GM19035 (cell line): ENCODE data around the gene GRAMD2B.
A peak's percentile ranks its signal among the peaks of the same experiment; 100 is the strongest.
"Not testable (repeated sequence)": the region's sequence is repeated elsewhere in the genome, so short reads cannot be mapped to it uniquely, and the experiment has no call there.

Experiments used
- ATAC-seq: cut with Tn5 transposase; IDR thresholded peaks from one replicate; pipeline ENCODE4 v1.9.1; 2021; ENCODE audit not compliant: unreplicated experiment

Gene GRAMD2B

GRCh38 chr5:126446498-126447224 lies 23.5 kb downstream of the GRAMD2B start:
- ATAC-seq, result peak; percentile 24

- no peak for ATAC-seq
Observed at GRCh38 chr5:126448720-126449119, 25.5 kb downstream of the GRAMD2B start.

- ATAC-seq, result peak; percentile 77
Observed at GRCh38 chr5:126449751-126450271, 26.6 kb downstream of the GRAMD2B start.

GRCh38 chr5:126450346-126450745 lies 27.1 kb downstream of the GRAMD2B start:
- ATAC-seq, result peak; percentile 69

- ATAC-seq, result no peak
Observed at GRCh38 chr5:126450907-126451306, 27.7 kb downstream of the GRAMD2B start.

GRCh38 chr5:126452477-126452876 lies 29.3 kb downstream of the GRAMD2B start:
- no peak for ATAC-seq

GRCh38 chr5:126454081-126454480 lies 30.9 kb downstream of the GRAMD2B start:
- ATAC-seq, result no peak

GRCh38 chr5:126454535-126454934 lies 31.3 kb downstream of the GRAMD2B start:
- no peak for ATAC-seq

GRCh38 chr5:126455264-126455663 lies 32.1 kb downstream of the GRAMD2B start:
- ATAC-seq, result no peak

GRCh38 chr5:126455728-126456127 lies 32.5 kb downstream of the GRAMD2B start:
- no peak for ATAC-seq

GRCh38 chr5:126456217-126456820 lies 33.1 kb downstream of the GRAMD2B start:
- no peak for ATAC-seq

- no peak for ATAC-seq
Observed at GRCh38 chr5:126460459-126460858, 37.2 kb downstream of the GRAMD2B start.

- ATAC-seq, result no peak
Observed at GRCh38 chr5:126460977-126461376, 37.8 kb downstream of the GRAMD2B start.

GRCh38 chr5:126461838-126462237 lies 38.6 kb downstream of the GRAMD2B start:
- peak; percentile 20 for ATAC-seq

GRCh38 chr5:126462239-126463014 lies 39.2 kb downstream of the GRAMD2B start:
- peak; percentile 59 for ATAC-seq

GRCh38 chr5:126464016-126464415 lies 40.8 kb downstream of the GRAMD2B start:
- no peak for ATAC-seq

GRCh38 chr5:126464959-126465358 lies 41.8 kb downstream of the GRAMD2B start:
- ATAC-seq, result no peak

GRCh38 chr5:126468091-126468490 lies 44.9 kb downstream of the GRAMD2B start:
- no peak for ATAC-seq

GRCh38 chr5:126469536-126470316 lies 46.5 kb downstream of the GRAMD2B start:
- no peak for ATAC-seq

- ATAC-seq, result not testable (repeated sequence)
Observed at GRCh38 chr5:126470529-126470928, 47.3 kb downstream of the GRAMD2B start.

- ATAC-seq, result no peak
Observed at GRCh38 chr5:126471247-126471646, 48.0 kb downstream of the GRAMD2B start.
